ENCODE data around the gene ARHGAP44. TPM values are rescaled to one million over a fixed set of nuclear protein-coding genes. Genes with fewer than 3 reads are reported as not detected.

Gene ARHGAP44
- total and polyA plus RNA-seq, 2 of the 13 experiments (the other 11 are each of a cell fraction or from before 2014, with no cell fraction given) = 0.79 to 3.1 TPM

GRCh38 chr17:12759090-12759489 lies 30.2 kb upstream of the ARHGAP44 start:
- Histone ChIP-seq H3K4me1 (ENCODE audit: insufficient read depth, low read length) (no peaks in the 10 kb centered on the region), H3K27ac (ENCODE audit: extremely low read length, insufficient read depth, low read length) (no peak overlapping the region), H2AFZ (ENCODE audit: low read length) (no peak overlapping the region), H4K20me1 (ENCODE audit: insufficient read depth, low read length) (no peaks in the 10 kb centered on the region), H3K79me2 (ENCODE audit: insufficient read depth, low read length) (no peaks in the 10 kb centered on the region), H3K9ac (ENCODE audit: insufficient read depth, low read depth, low read length) (no peak overlapping the region), H3K4me2 (ENCODE audit: low read depth, low read length) (no peak overlapping the region), H3K27me3 (ENCODE audit: control insufficient read depth in 1 of 2, insufficient read depth in 2 of 2, low read length in 2 of 2) (peaks cover 0 to 7% of the 10 kb centered on the region in 2 experiments; a peak in 1 of 5 replicates), H3K9me3 (ENCODE audit: low read length) (no peaks in the 10 kb centered on the region), H3K4me3 (replicated peaks in 1 of 3; ENCODE audit: insufficient read depth in 1 of 3, low read depth in 2 of 3, low read length in 3 of 3) (no peak overlapping the region), H3K36me3 (replicated peaks in 1 of 2; ENCODE audit: control insufficient read depth in 1 of 2, insufficient read depth in 2 of 2, low read length in 2 of 2) (no peaks in the 10 kb centered on the region)
- in situ Hi-C loops (cut with HindIII; ENCODE audit: extremely low pct_ligation_motif_present, low pct_unique_long_range_greater_than_20kb) = no loop called here
- CTCF ChIA-PET (ENCODE audit: low intra/inter-chr PET ratio, low total read pairs) = no interaction called here
- intact Hi-C loops (cut with micrococcal nuclease; ENCODE audit: unreplicated experiment) = no loop called here
- POLR2A ChIA-PET = no interaction called here
- ATAC-seq (no peak), DNase-seq (ENCODE audit: low spot score) (no peak), FAIRE-seq (no peak)
- TF ChIP-seq IKZF4 (CRISPR knock-in tag; IDR thresholded peaks at IDR 0.05; ENCODE audit: borderline replicate concordance, low read depth, not compliant biosample characterization) (no peak), ZNF746 (CRISPR knock-in tag; IDR thresholded peaks at IDR 0.05) (no peak), HOXA5 (CRISPR knock-in tag; IDR thresholded peaks at IDR 0.05) (no peak), ZFP41 (CRISPR knock-in tag; IDR thresholded peaks at IDR 0.05; ENCODE audit: borderline replicate concordance) (no peak), HIC2 (CRISPR knock-in tag; IDR thresholded peaks at IDR 0.05; ENCODE audit: low read depth) (no peak), THAP11 (CRISPR knock-in tag; IDR thresholded peaks at IDR 0.05) (no peak), ZNF225 (CRISPR knock-in tag; IDR thresholded peaks at IDR 0.05) (no peak), FOXO1 (CRISPR knock-in tag; IDR thresholded peaks at IDR 0.05) (no peak), ZFP37 (CRISPR knock-in tag; IDR thresholded peaks at IDR 0.05; ENCODE audit: borderline replicate concordance) (no peak)
- TF ChIP-seq, protein P1, sequence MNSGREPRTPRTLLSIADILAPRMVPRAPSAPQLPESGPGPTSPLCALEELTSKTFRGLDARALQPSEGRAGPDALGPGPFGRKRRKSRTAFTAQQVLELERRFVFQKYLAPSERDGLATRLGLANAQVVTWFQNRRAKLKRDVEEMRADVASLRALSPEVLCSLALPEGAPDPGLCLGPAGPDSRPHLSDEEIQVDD (CRISPR knock-in tag; IDR thresholded peaks at IDR 0.05; ENCODE audit: borderline replicate concordance) = no peak
- TF ChIP-seq, protein P2, sequence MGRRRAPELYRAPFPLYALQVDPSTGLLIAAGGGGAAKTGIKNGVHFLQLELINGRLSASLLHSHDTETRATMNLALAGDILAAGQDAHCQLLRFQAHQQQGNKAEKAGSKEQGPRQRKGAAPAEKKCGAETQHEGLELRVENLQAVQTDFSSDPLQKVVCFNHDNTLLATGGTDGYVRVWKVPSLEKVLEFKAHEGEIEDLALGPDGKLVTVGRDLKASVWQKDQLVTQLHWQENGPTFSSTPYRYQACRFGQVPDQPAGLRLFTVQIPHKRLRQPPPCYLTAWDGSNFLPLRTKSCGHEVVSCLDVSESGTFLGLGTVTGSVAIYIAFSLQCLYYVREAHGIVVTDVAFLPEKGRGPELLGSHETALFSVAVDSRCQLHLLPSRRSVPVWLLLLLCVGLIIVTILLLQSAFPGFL (CRISPR knock-in tag; IDR thresholded peaks at IDR 0.05) = no peak
- TF ChIP-seq, protein P3, sequence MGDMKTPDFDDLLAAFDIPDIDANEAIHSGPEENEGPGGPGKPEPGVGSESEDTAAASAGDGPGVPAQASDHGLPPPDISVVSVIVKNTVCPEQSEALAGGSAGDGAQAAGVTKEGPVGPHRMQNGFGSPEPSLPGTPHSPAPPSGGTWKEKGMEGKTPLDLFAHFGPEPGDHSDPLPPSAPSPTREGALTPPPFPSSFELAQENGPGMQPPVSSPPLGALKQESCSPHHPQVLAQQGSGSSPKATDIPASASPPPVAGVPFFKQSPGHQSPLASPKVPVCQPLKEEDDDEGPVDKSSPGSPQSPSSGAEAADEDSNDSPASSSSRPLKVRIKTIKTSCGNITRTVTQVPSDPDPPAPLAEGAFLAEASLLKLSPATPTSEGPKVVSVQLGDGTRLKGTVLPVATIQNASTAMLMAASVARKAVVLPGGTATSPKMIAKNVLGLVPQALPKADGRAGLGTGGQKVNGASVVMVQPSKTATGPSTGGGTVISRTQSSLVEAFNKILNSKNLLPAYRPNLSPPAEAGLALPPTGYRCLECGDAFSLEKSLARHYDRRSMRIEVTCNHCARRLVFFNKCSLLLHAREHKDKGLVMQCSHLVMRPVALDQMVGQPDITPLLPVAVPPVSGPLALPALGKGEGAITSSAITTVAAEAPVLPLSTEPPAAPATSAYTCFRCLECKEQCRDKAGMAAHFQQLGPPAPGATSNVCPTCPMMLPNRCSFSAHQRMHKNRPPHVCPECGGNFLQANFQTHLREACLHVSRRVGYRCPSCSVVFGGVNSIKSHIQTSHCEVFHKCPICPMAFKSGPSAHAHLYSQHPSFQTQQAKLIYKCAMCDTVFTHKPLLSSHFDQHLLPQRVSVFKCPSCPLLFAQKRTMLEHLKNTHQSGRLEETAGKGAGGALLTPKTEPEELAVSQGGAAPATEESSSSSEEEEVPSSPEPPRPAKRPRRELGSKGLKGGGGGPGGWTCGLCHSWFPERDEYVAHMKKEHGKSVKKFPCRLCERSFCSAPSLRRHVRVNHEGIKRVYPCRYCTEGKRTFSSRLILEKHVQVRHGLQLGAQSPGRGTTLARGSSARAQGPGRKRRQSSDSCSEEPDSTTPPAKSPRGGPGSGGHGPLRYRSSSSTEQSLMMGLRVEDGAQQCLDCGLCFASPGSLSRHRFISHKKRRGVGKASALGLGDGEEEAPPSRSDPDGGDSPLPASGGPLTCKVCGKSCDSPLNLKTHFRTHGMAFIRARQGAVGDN (CRISPR knock-in tag; IDR thresholded peaks at IDR 0.05) = no peak
- no TSS peak for BruUV-seq (replicated peaks)
- 14% methylated on average over 2 of the region's 2 CpGs for WGBS (ENCODE audit: low lambda C conversion rate)

Data from HepG2 (cell line).